GM18498 (cell line): ENCODE measurements around the gene C9orf152.

Source experiments
- ATAC-seq: cut with Tn5 transposase; IDR thresholded peaks from one replicate; pipeline ENCODE4 v1.9.1; 2021; ENCODE audit warnings: mild to moderate bottlenecking, moderate library complexity; ENCODE audit not compliant: unreplicated experiment

C9orf152 gene

GRCh38 chr9:110183208-110184145, 24.5 kb downstream of the C9orf152 start:
- peak; percentile 82 for ATAC-seq

- no peak for ATAC-seq
Observed at GRCh38 chr9:110180511-110181434, 27.2 kb downstream of the C9orf152 start.

- no peak for ATAC-seq
Observed at GRCh38 chr9:110179734-110180133, 28.2 kb downstream of the C9orf152 start.

GRCh38 chr9:110178281-110178680, 29.7 kb downstream of the C9orf152 start:
- ATAC-seq, result no peak

- ATAC-seq, result no peak
Observed at GRCh38 chr9:110175275-110175968, 32.5 kb downstream of the C9orf152 start.

GRCh38 chr9:110173322-110173642, 34.7 kb downstream of the C9orf152 start:
- ATAC-seq, result no peak

GRCh38 chr9:110170357-110171257, 37.4 kb downstream of the C9orf152 start:
- ATAC-seq, result no peak

GRCh38 chr9:110168486-110168885, 39.5 kb downstream of the C9orf152 start:
- ATAC-seq, result no peak

- no peak for ATAC-seq
Observed at GRCh38 chr9:110161940-110162339, 46.0 kb downstream of the C9orf152 start.

GRCh38 chr9:110160685-110161084, 47.3 kb downstream of the C9orf152 start:
- ATAC-seq, result no peak

GRCh38 chr9:110160123-110160522, 47.8 kb downstream of the C9orf152 start:
- no peak for ATAC-seq

- ATAC-seq, result no peak
Observed at GRCh38 chr9:110157823-110158664, 49.9 kb downstream of the C9orf152 start.

GRCh38 chr9:110156902-110157301, 51.1 kb downstream of the C9orf152 start:
- ATAC-seq, result peak; percentile 78

- peak; percentile 21 for ATAC-seq
Observed at GRCh38 chr9:110156416-110156815, 51.5 kb downstream of the C9orf152 start.

- ATAC-seq, result no peak
Observed at GRCh38 chr9:110155751-110156150, 52.2 kb downstream of the C9orf152 start.

GRCh38 chr9:110153431-110153830, 54.5 kb downstream of the C9orf152 start:
- ATAC-seq, result no peak

GRCh38 chr9:110152704-110153374, 55.1 kb downstream of the C9orf152 start:
- no peak for ATAC-seq
